Small intestine (tissue), 7 donors: Measurements from ENCODE around the gene PFKFB3. TPM values are rescaled to one million over a fixed set of nuclear protein-coding genes. Genes with fewer than 3 reads are reported as not detected.
A peak's percentile ranks its signal among the peaks of the same experiment; 100 is the strongest.
"Not testable (repeated sequence)": the region's sequence is repeated elsewhere in the genome, so short reads cannot be mapped to it uniquely, and the experiment has no call there.

Experiments
- DNase-seq, 2 donors: peaks; one replicate each; pipeline versions ENCODE4 v3.0.0 to v3.0.0-alpha.2; 2013
- FAIRE-seq: peaks from 2 replicates; lab custom pipeline; 2012; peaks lifted over from hg19 to GRCh38; lab: Jason Lieb, UNC
- H3K27ac ChIP-seq, 3 donors: one replicate each; pipeline ENCODE4 v1.5.1; 2013; ENCODE audit warnings: low read length in 2 of 3, mild to moderate bottlenecking in 2 of 3, control low read depth in 1 of 3, inconsistent platforms in 1 of 3, low read depth in 1 of 3, moderate library complexity in 1 of 3
- H3K27me3 ChIP-seq, 3 donors: one replicate each; pipeline ENCODE4 v1.6.1; 2013; ENCODE audit warnings: low read length in 3 of 3, inconsistent platforms in 1 of 3; ENCODE audit not compliant: control insufficient read depth in 3 of 3, insufficient read depth in 3 of 3
- H3K36me3 ChIP-seq, 3 donors: one replicate each; pipeline ENCODE4 v1.6.1; 2013; ENCODE audit warnings: low read length in 3 of 3, inconsistent platforms in 1 of 3, low read depth in 1 of 3, mild to moderate bottlenecking in 1 of 3, moderate library complexity in 1 of 3; ENCODE audit not compliant: control insufficient read depth in 3 of 3, insufficient read depth in 2 of 3
- H3K4me1 ChIP-seq, 3 donors: one replicate each; pipeline ENCODE4 v1.6.1; 2013; ENCODE audit warnings: low read length in 2 of 3, inconsistent platforms in 1 of 3, low read depth in 1 of 3, mild to moderate bottlenecking in 1 of 3, moderate library complexity in 1 of 3; ENCODE audit not compliant: control insufficient read depth in 3 of 3, insufficient read depth in 2 of 3
- H3K4me3 ChIP-seq, 3 donors: one replicate each; pipeline ENCODE4 v1.5.1; 2013; ENCODE audit warnings: low read length in 3 of 3, control low read depth in 1 of 3, inconsistent platforms in 1 of 3, low read depth in 1 of 3, mild to moderate bottlenecking in 1 of 3, moderate library complexity in 1 of 3
- H3K9me3 ChIP-seq, 2 donors: one replicate each; pipeline ENCODE4 v1.6.1; 2013; ENCODE audit warnings: low read depth in 1 of 2, low read length in 1 of 2; ENCODE audit not compliant: control insufficient read depth in 2 of 2, insufficient read depth in 1 of 2
- WGBS, 3 donors: extraction: QIAGEN DNeasy Blood & Tissue Kit; methylation state at CpG; one replicate each; pipeline ENCODE4 v1.1.7; 2013; 5-methylcytosine and 5-hydroxymethylcytosine counted together
- polyA plus RNA-seq, 4 donors: library from polyadenylated mRNA; stranded (reverse) in 3 of 4; unstranded in 1 of 4; fragments of 200-250 nt in 3 of 4; fragments of 120-200 nt in 1 of 4; gene quantifications; one replicate each; pipeline versions ENCODE4 v1.2.1 to v1.2.3, GENCODE V29; 2013
- donor health status: healthy with polysubstance abuse.
- donor health status: control.
- donor health status: control.
- donor health status: Bipolar disorder and iron deficiency.
- donor health status: healthy.

The PFKFB3 gene
- polyA plus RNA-seq, 4 donors = 5.5 to 28.4 (median 13.5) TPM

- Histone ChIP-seq H3K27me3 (no peaks in the 10 kb centered on the region), H3K36me3 (peaks cover 19 to 65% (median 25%) of the 10 kb centered on the region in 3 donors), H3K4me3 (no peak overlapping the region), H3K27ac (no peak overlapping the region), H3K9me3 (no peaks in the 10 kb centered on the region), H3K4me1 (no peaks in the 10 kb centered on the region)
- FAIRE-seq = no peak
- DNase-seq = no peak
- 87 to 93% (median 89%) methylated on average over 28 of the region's 28 CpGs for WGBS, 3 donors
Measured at GRCh38 chr10:6232846-6233724, 30.4 kb downstream of the PFKFB3 start.

GRCh38 chr10:6233725-6234277, 31.1 kb downstream of the PFKFB3 start:
- FAIRE-seq = no peak
- H3K4me3 ChIP-seq = no peak overlapping the region
- H3K27me3 ChIP-seq = no peaks in the 10 kb centered on the region
- H3K27ac ChIP-seq = no peak overlapping the region
- peaks cover 19 to 58% (median 24%) of the 10 kb centered on the region in 3 donors for H3K36me3 ChIP-seq
- no peaks in the 10 kb centered on the region for H3K9me3 ChIP-seq
- no peaks in the 10 kb centered on the region for H3K4me1 ChIP-seq
- DNase-seq = peak in 1 of 2 donors; percentile 38
- WGBS, 3 donors = 70 to 82% (median 76%) methylated on average over 11 of the region's 11 CpGs

GRCh38 chr10:6234371-6234770, 31.6 kb downstream of the PFKFB3 start:
- peaks cover 15 to 53% (median 23%) of the 10 kb centered on the region in 3 donors for H3K36me3 ChIP-seq

GRCh38 chr10:6236349-6237198, 33.8 kb downstream of the PFKFB3 start:
- 91 to 96% (median 94%) methylated on average over 37 to 38 of the region's 38 CpGs for WGBS, 3 donors
- FAIRE-seq = no peak

More at GRCh38 chr10:6234371-6234770, 31.6 kb downstream of the PFKFB3 start:
- no peaks in the 10 kb centered on the region for H3K9me3 ChIP-seq
- no peaks in the 10 kb centered on the region for H3K27me3 ChIP-seq
- no peak for DNase-seq
- H3K4me1 ChIP-seq = no peaks in the 10 kb centered on the region
- no peak for FAIRE-seq
- H3K27ac ChIP-seq = no peak overlapping the region
- WGBS, 3 donors = 90 to 92% (median 92%) methylated on average over 13 of the region's 13 CpGs
- no peak overlapping the region for H3K4me3 ChIP-seq

GRCh38 chr10:6237199-6237530, 34.4 kb downstream of the PFKFB3 start:
- Histone ChIP-seq H3K27me3 (no peaks in the 10 kb centered on the region), H3K36me3 (peaks cover 10 to 33% (median 15%) of the 10 kb centered on the region in 3 donors), H3K4me3 (no peak overlapping the region), H3K27ac (no peak overlapping the region), H3K9me3 (no peaks in the 10 kb centered on the region), H3K4me1 (no peaks in the 10 kb centered on the region)
- 93 to 96% (median 95%) methylated on average over 9 of the region's 9 CpGs for WGBS, 3 donors
- DNase-seq (no peak), FAIRE-seq (no peak)

More at GRCh38 chr10:6236349-6237198, 33.8 kb downstream of the PFKFB3 start:
- Histone ChIP-seq H3K27ac (no peak overlapping the region), H3K4me1 (no peaks in the 10 kb centered on the region), H3K9me3 (no peaks in the 10 kb centered on the region), H3K27me3 (no peaks in the 10 kb centered on the region), H3K4me3 (no peak overlapping the region), H3K36me3 (peaks cover 10 to 38% (median 19%) of the 10 kb centered on the region in 3 donors)
- no peak for DNase-seq

- FAIRE-seq, H3K27me3 ChIP-seq, H3K9me3 ChIP-seq, DNase-seq, H3K4me3 ChIP-seq, H3K4me1 ChIP-seq: not testable (repeated sequence)
- 91 to 94% (median 92%) methylated on average over 6 of the region's 6 CpGs for WGBS, 3 donors
- H3K36me3 ChIP-seq = peaks cover 8 to 17% (median 13%) of the 10 kb centered on the region in 3 donors
- peak overlapping the region in 1 of 3 donors; percentile 12 for H3K27ac ChIP-seq
Measured at GRCh38 chr10:6238587-6239212, 36.0 kb downstream of the PFKFB3 start.

- H3K27me3 ChIP-seq = no peaks in the 10 kb centered on the region
- H3K36me3 ChIP-seq = peaks cover 2 to 10% (median 8%) of the 10 kb centered on the region in 3 donors
- no peaks in the 10 kb centered on the region for H3K9me3 ChIP-seq
- peak overlapping the region in 1 of 3 donors; percentile 45 for H3K27ac ChIP-seq
- no peak for FAIRE-seq
- DNase-seq = peak in 1 of 2 donors; percentile 54
- H3K4me3 ChIP-seq = no peak overlapping the region
- no peaks in the 10 kb centered on the region for H3K4me1 ChIP-seq
- 69 to 80% (median 78%) methylated on average over 15 of the region's 15 CpGs for WGBS, 3 donors
Measured at GRCh38 chr10:6239213-6239991, 36.7 kb downstream of the PFKFB3 start.
